Bronchial epithelial cell (primary cell): ENCODE results near the gene TAAR5. TPM values are rescaled to one million over a fixed set of nuclear protein-coding genes. Genes with fewer than 3 reads are reported as not detected.
"Not testable (repeated sequence)": the region's sequence is repeated elsewhere in the genome, so short reads cannot be mapped to it uniquely, and the experiment has no call there.

ENCODE experiments used
- DNase-seq: peaks from one replicate; pipeline ENCODE4 v3.0.0-alpha.2; 2010; ENCODE audit warnings: low read depth
- FAIRE-seq: peaks from 2 replicates; lab custom pipeline; 2011; peaks lifted over from hg19 to GRCh38; lab: Jason Lieb, UNC
- H3K27me3 ChIP-seq: 2 replicates; pipeline ENCODE4 v1.5.1; 2011; ENCODE audit warnings: low read length; ENCODE audit not compliant: control insufficient read depth, insufficient read depth
- H3K36me3 ChIP-seq: 2 replicates; pipeline ENCODE4 v1.5.1; 2011; ENCODE audit warnings: low read length; ENCODE audit not compliant: control insufficient read depth, insufficient read depth
- H3K4me3 ChIP-seq: 2 replicates; pipeline ENCODE4 v1.5.1; 2011; ENCODE audit warnings: mild to moderate bottlenecking, low read depth, low read length, control low read depth
- CTCF ChIP-seq: IDR thresholded peaks from 2 replicates; pipeline ENCODE4 v1.5.1; 2011; ENCODE audit warnings: mild to moderate bottlenecking, moderate library complexity, low read length, control low read depth, inconsistent platforms; ENCODE audit not compliant: insufficient read depth, severe bottlenecking
- total RNA-seq: library from RNA; depleted of rRNA; stranded (reverse); fragments of >200 nt; gene quantifications from 2 replicates; pipeline ENCODE4 v1.2.1, GENCODE V29; 2014

Gene TAAR5
- total RNA-seq, result not detected in 2 replicates

DNA sequence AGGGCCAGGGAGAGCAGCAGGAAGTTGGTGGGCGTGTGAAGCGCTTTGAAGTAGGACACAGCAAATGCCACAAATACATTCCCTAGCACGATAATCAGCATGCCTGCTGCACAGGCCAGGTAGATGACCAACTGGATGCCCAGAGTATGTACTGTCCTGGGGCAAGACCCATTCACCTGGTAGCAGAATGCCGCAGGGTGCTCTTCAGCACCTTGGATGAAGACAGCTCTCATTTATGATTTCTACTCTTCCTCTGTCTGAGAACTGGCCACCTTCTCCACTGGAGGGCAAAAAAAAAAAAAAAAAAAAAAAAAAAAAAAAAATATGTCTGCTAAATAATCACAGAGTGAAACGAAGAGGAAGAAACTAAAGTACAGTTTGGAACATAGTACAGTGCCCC lies at the start of gene TAAR5:
TSS of gene TAAR5 (minus strand) at position 288 of the 400 bp plus-strand sequence. CDS start at position 233, 55 bp downstream.
- Histone ChIP-seq H3K36me3 (no peaks in the 10 kb centered on the region), H3K27me3 (no peaks in the 10 kb centered on the region), H3K4me3 (no peak within 1 kb of the TSS)
- DNase-seq, result no peak
- no peak for TF ChIP-seq CTCF
- no peak for FAIRE-seq

DNA sequence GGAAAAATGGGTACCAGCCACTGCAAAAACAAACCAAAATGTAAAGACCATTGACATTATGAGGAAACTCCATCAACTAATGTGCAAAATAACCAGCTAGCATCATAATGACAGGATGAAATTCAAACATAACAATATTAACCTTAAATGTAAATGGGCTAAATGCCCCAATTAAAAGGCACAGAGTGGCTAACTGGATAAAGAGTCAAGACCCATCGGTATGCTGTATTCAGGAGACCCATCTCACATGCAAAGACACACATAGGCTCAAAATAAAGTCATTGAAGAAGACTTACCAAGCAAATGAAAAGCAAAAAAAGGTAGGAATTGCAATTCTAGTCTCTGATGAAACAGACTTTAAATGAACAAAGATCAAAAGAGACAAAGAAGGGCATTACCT lies 47.6 kb upstream of the TAAR5 start:
- not testable (repeated sequence) for H3K36me3 ChIP-seq, DNase-seq, H3K27me3 ChIP-seq, H3K4me3 ChIP-seq, FAIRE-seq

DNA sequence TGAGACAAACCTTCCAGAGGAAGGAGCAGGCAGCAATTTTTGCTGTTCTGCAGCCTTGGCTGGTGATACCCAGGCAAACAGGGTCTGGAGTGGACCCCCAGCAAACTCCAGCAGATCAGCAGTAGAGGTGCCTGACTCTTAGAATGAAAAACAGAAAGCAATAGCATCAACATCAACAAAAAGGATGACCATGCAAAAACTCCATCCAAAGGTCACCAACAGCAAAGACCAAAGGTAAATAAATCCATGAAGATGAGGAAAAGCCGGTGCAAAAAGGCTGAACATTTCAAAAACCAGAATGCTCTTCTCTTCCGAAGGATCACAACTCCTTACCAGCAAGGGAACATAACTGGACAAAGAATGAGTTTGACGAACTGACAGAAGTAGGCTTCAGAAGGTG lies 46.4 kb upstream of the TAAR5 start:
- not testable (repeated sequence) for DNase-seq, FAIRE-seq, H3K27me3 ChIP-seq, H3K4me3 ChIP-seq, H3K36me3 ChIP-seq

- not testable (repeated sequence) for FAIRE-seq, H3K27me3 ChIP-seq
Observed at GRCh38 chr6:132635288-132635687, 45.7 kb upstream of the TAAR5 start.

DNA sequence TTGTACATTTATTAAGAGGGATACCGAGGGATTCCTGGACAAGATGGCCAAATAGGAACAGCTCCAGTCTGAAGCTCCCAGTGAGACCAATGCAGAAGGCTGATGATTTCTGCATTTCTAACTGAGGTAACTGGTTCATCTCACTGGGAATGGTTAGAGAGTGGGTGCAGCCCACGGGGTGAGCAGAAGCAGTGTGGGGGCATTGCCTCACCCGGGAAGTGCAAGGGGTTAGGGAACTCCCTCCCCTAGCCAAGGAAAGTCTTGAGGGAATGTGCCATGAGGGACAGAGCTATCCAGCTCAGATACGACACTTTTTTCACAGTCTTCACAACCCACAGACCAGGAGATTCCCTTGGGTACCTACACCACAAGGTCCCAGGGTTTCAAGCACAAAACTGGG lies 45.3 kb upstream of the TAAR5 start:
- peak; percentile 88 for FAIRE-seq
- DNase-seq, result no peak
- H3K27me3 ChIP-seq, result peaks cover 4% of the 10 kb centered on the region
- TF ChIP-seq CTCF, result no peak
- no peak overlapping the region for H3K4me3 ChIP-seq
- H3K36me3 ChIP-seq, result no peaks in the 10 kb centered on the region

More at GRCh38 chr6:132635288-132635687, 45.7 kb upstream of the TAAR5 start:
- not testable (repeated sequence) for H3K36me3 ChIP-seq, DNase-seq, H3K4me3 ChIP-seq

DNA sequence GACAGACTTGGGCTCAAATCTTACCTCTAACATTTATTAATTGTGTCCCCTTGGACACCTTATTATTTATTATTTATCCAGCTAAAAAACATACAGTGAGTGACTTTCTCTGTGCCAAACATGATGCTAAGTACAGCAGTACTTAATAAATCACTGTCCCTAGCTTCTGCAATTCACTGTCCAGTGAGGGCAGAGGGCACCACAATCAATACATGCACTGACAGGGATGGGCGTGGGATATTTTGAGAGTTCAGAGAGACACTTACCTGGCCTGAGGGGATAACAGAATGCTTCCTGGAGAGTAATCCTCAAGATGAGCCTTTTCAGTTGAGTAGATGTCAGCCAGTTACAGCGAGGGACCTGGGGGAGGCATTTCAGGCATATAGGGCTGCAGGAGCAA lies 43.8 kb upstream of the TAAR5 start:
- no peak for FAIRE-seq
- TF ChIP-seq CTCF, result no peak
- H3K36me3 ChIP-seq, result no peaks in the 10 kb centered on the region
- DNase-seq, result no peak
- peaks cover 4% of the 10 kb centered on the region for H3K27me3 ChIP-seq
- H3K4me3 ChIP-seq, result no peak overlapping the region

DNA sequence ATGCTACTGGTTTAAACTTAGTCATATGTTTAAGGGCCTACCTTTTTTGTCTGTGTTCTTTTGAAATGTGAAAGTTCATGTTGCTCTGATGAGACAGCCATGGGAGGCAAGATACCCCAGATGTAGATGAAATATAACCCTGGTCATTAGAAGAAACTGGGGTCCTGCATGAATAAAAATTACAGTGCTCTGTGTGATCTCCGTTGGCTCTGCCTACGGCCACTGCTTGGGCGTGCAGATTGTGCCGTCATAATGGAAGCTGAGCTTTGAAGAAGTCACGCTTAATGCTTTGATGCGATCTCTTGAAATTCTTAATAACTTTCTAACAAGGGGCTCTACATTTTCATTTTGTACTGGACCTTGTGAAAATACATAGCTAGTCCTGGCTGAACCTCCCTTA lies 34.6 kb upstream of the TAAR5 start, which contains the start of gene TAAR2:
TSS of gene TAAR2 (minus strand) at position 101 of the 400 bp plus-strand sequence. CDS start at position 101, 0 bp downstream.
- FAIRE-seq, result no peak
- no peak for TF ChIP-seq CTCF
- Histone ChIP-seq H3K27me3 (no peaks in the 10 kb centered on the region), H3K36me3 (no peaks in the 10 kb centered on the region), H3K4me3 (no peak within 1 kb of the TSS)
- no peak for DNase-seq
